B cell (primary cell): Measurements from ENCODE around the gene HOXD12.

Experiments used
- EZH2 ChIP-seq: IDR thresholded peaks from 2 replicates; pipeline ENCODE4 v1.6.1; 2012; ENCODE audit warnings: borderline replicate concordance, low read depth, mild to moderate bottlenecking, moderate library complexity, low read length; ENCODE audit not compliant: insufficient read depth, poor library complexity, severe bottlenecking
- TF ChIP-seq, protein P1 (sequence below): fragments of 200-600 bp; IDR thresholded peaks from one replicate; pipeline ENCODE4 v1.8.0; 2022; ENCODE audit warnings: antibody characterized with exemption, mild to moderate bottlenecking

DNA sequence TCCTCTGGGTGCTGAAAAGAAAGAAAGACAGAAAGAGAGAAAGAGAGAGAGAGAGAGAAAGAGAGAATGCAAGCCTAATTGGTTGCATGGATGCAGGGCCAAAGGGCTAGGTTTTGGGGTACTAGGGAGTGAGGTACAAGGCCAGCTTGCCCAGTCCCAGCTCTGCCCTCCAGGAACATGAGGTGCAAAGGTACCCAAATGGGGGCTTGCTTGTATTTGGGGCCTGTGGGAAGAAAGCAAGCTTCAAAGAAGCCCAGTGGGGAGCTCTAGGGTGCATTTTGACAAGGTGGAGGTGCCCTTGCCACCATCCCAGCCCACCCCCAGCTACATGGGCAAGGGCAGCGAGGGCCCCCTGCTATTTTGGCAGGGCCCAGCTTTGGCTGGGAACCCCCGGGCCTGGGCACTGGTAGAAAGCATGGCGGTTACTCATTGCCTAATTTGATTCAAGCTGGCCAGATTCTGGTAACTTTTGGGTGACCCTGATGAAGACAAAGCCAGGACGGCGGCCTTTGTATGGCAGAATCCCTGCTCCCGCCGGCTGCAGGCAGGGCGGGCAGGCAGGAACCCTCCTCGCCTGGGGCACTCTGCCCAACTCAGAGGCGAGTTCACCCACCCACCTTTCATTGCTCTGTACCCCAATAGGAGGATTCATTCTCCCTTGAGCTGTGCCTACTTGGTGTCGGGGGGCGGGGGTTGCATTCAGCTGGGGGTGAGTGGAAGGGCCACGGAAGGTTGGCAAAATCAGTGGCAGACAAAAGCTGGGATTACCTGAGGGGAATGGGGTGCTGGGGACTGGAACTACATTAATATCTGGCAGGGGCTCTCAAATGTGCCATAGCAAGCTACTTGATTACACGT, 51.2 kb downstream of the HOXD12 start:
- TF ChIP-seq, protein P1, sequence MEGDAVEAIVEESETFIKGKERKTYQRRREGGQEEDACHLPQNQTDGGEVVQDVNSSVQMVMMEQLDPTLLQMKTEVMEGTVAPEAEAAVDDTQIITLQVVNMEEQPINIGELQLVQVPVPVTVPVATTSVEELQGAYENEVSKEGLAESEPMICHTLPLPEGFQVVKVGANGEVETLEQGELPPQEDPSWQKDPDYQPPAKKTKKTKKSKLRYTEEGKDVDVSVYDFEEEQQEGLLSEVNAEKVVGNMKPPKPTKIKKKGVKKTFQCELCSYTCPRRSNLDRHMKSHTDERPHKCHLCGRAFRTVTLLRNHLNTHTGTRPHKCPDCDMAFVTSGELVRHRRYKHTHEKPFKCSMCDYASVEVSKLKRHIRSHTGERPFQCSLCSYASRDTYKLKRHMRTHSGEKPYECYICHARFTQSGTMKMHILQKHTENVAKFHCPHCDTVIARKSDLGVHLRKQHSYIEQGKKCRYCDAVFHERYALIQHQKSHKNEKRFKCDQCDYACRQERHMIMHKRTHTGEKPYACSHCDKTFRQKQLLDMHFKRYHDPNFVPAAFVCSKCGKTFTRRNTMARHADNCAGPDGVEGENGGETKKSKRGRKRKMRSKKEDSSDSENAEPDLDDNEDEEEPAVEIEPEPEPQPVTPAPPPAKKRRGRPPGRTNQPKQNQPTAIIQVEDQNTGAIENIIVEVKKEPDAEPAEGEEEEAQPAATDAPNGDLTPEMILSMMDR, result no peak
- no peak for TF ChIP-seq EZH2
